ENCODE data around the gene LMAN2.

The LMAN2 gene

GRCh38 chr5:177290816-177291596 is 60.5 kb downstream of the LMAN2 start:
- no peak for DNase-seq (ENCODE audit: low read depth in 2 of 2, low spot score in 1 of 2)

GRCh38 chr5:177288191-177288590 is 63.3 kb downstream of the LMAN2 start:
- no peak for DNase-seq (ENCODE audit: low read depth in 2 of 2, low spot score in 1 of 2)
